IPS DF 6.9 (cell line): ENCODE data around the gene CZIB.

ENCODE experiments used
- DNase-seq: peaks from one replicate; pipeline ENCODE4 v3.0.0-alpha.2; 2013; ENCODE audit warnings: low read depth, low spot score
- H3K27ac ChIP-seq: one replicate; pipeline ENCODE4 v1.5.1; 2013; ENCODE audit warnings: low read length, control low read depth
- H3K27me3 ChIP-seq: 2 replicates; pipeline ENCODE4 v1.6.1; 2013; ENCODE audit warnings: mild to moderate bottlenecking, low read length; ENCODE audit not compliant: control insufficient read depth, insufficient read depth
- H3K36me3 ChIP-seq: 2 replicates; pipeline ENCODE4 v1.6.1; 2013; ENCODE audit warnings: low read length; ENCODE audit not compliant: control insufficient read depth, insufficient read depth
- H3K4me1 ChIP-seq: 2 replicates; pipeline ENCODE4 v1.6.1; 2013; ENCODE audit warnings: low read length; ENCODE audit not compliant: control insufficient read depth, insufficient read depth
- H3K4me3 ChIP-seq: 2 replicates; pipeline ENCODE4 v1.5.1; 2013; ENCODE audit warnings: mild to moderate bottlenecking, low read length
- H3K9me3 ChIP-seq: 2 replicates; pipeline ENCODE4 v1.6.1; 2013; ENCODE audit warnings: low read length, inconsistent platforms; ENCODE audit not compliant: control insufficient read depth, insufficient read depth
- WGBS: extraction: QIAGEN DNeasy Blood & Tissue Kit; methylation state at CpG from one replicate; pipeline ENCODE4 v1.1.7; 2013; ENCODE audit warnings: mixed read lengths, missing lambda C conversion rate; ENCODE audit not compliant: insufficient read length, insufficient coverage; 5-methylcytosine and 5-hydroxymethylcytosine counted together

Gene CZIB

GRCh38 chr1:53176452-53177208 lies 43.8 kb downstream of the CZIB start:
- Histone ChIP-seq H3K4me3 (no peak overlapping the region), H3K4me1 (no peaks in the 10 kb centered on the region), H3K36me3 (no peaks in the 10 kb centered on the region), H3K27ac (no peak overlapping the region), H3K27me3 (no peaks in the 10 kb centered on the region), H3K9me3 (no peaks in the 10 kb centered on the region)
- WGBS = no CpG with 5 or more reads among the region's 10 CpGs
- no peak for DNase-seq

DNA sequence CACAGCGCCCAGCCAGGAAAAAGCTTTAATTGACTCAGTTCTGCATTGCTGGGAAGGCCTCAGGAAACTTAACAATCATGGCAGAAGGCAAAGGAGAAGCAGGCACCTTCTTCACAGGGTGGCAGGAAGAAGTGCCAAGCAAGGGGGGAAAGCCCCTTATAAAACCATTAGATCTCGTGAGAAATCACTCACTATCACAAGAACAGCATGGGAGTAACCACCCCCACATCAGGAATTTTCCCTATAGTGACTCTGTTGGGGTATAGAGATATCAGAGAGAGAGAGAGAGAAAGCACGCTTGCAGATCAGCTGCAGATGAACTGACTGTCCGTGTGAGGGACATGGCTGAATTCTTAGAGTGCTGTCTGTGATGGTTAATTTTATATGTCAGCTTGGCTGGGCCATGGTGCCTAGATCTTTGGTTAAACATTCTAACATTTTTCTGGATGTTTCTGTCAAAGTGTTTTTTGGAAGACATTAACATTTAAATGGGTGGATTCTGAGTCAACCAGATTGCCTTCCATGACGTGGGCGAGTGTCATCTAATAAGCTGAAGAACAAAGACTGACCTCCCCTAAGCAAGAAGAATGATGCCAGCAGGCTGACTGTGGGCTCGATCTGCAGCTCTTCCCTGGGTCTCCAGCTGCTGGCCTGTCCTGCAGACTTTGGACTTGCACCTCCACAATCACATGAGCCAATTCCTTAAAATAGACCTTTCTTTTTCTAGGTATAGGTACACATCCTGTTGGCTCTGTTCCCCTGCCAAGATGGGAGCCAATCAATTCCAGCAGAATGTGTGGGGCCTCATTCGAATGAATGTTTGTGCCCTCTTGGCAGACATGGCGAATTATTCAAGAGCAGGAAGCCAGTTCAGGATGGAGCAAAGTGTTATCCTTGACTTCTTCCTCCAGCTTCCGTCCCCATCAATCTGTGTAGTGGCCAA lies 45.2 kb downstream of the CZIB start:
- no peaks in the 10 kb centered on the region for H3K9me3 ChIP-seq
- no peak overlapping the region for H3K4me3 ChIP-seq
- H3K4me1 ChIP-seq = no peaks in the 10 kb centered on the region
- WGBS = no CpG with 5 or more reads among the region's 10 CpGs
- H3K36me3 ChIP-seq = no peaks in the 10 kb centered on the region
- no peak for DNase-seq
- no peaks in the 10 kb centered on the region for H3K27me3 ChIP-seq
- H3K27ac ChIP-seq = no peak overlapping the region

GRCh38 chr1:53172426-53173128 lies 47.9 kb downstream of the CZIB start:
- no peaks in the 10 kb centered on the region for H3K36me3 ChIP-seq
- no peaks in the 10 kb centered on the region for H3K9me3 ChIP-seq
- H3K27ac ChIP-seq = no peak overlapping the region
- no CpG with 5 or more reads among the region's 6 CpGs for WGBS
- DNase-seq = no peak
- no peak overlapping the region for H3K4me3 ChIP-seq
- no peaks in the 10 kb centered on the region for H3K4me1 ChIP-seq
- H3K27me3 ChIP-seq = no peaks in the 10 kb centered on the region

- H3K9me3 ChIP-seq = no peaks in the 10 kb centered on the region
- no peak overlapping the region for H3K4me3 ChIP-seq
- H3K27ac ChIP-seq = no peak overlapping the region
- no peak for DNase-seq
- no CpG with 5 or more reads among the region's 8 CpGs for WGBS
- no peaks in the 10 kb centered on the region for H3K4me1 ChIP-seq
- H3K36me3 ChIP-seq = no peaks in the 10 kb centered on the region
- no peaks in the 10 kb centered on the region for H3K27me3 ChIP-seq
Measured at GRCh38 chr1:53166912-53167311, 53.5 kb downstream of the CZIB start.

- no peaks in the 10 kb centered on the region for H3K27me3 ChIP-seq
- no peaks in the 10 kb centered on the region for H3K36me3 ChIP-seq
- no peak overlapping the region for H3K4me3 ChIP-seq
- DNase-seq = no peak
- no peaks in the 10 kb centered on the region for H3K4me1 ChIP-seq
- no peaks in the 10 kb centered on the region for H3K9me3 ChIP-seq
- no peak overlapping the region for H3K27ac ChIP-seq
- no CpG with 5 or more reads among the region's 6 CpGs for WGBS
Measured at GRCh38 chr1:53166366-53166765, 54.1 kb downstream of the CZIB start.

- no CpG with 5 or more reads among the region's 5 CpGs for WGBS
- Histone ChIP-seq H3K9me3 (no peaks in the 10 kb centered on the region), H3K4me3 (no peak overlapping the region), H3K36me3 (no peaks in the 10 kb centered on the region), H3K4me1 (no peaks in the 10 kb centered on the region), H3K27ac (no peak overlapping the region), H3K27me3 (no peaks in the 10 kb centered on the region)
- DNase-seq = no peak
Measured at GRCh38 chr1:53165408-53165961, 54.9 kb downstream of the CZIB start.
